Measurements from ENCODE around the gene ZNF506. TPM values are rescaled to one million over a fixed set of nuclear protein-coding genes. Genes with fewer than 3 reads are reported as not detected.
"Not testable (repeated sequence)": the region's sequence is repeated elsewhere in the genome, so short reads cannot be mapped to it uniquely, and the experiment has no call there.

The ZNF506 gene
- total RNA-seq, 1 experiment from 2014 or later = 0.42 TPM

DNA sequence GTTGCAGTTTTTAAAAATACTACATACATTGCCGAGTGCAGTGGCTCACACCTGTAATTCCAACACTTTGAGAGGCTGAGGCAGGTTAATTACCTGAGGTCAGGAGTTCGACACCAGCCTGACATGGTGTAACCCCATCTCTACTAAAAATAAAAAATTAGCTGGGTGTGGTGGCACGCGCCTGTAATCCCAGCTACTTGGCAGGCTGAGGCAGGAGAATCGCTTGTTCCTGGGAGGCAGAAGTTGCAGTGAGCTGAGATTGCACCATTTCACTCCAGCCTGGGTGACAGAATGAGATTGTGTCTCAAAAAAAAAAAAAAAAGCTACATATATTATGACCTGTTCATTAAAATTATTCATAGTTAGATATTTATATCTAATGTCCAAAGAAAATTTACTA is 48.5 kb upstream of the ZNF506 start:
- H3K4me1 ChIP-seq (ENCODE audit: control insufficient read depth in 1 of 2, insufficient read depth in 2 of 2, low read length in 2 of 2); CTCF ChIA-PET; ATAC-seq; RAD21 ChIA-PET (ENCODE audit: low non-redundant PET in 1 of 2, low total read pairs in 2 of 2, uncharacterized antibody in 2 of 2, unreplicated experiment in 2 of 2); H4K20me1 ChIP-seq (ENCODE audit: insufficient read depth); H3K9ac ChIP-seq (ENCODE audit: low read length); H3K4me2 ChIP-seq (ENCODE audit: low read length); intact Hi-C loops (cut with micrococcal nuclease); DNase-seq (ENCODE audit: low read depth, low spot score); POLR2A ChIA-PET; H3K27me3 ChIP-seq (ENCODE audit: insufficient read depth, low read length); H3K4me3 ChIP-seq (replicated peaks in 1 of 2; ENCODE audit: low read depth in 1 of 2, low read length in 2 of 2); BruUV-seq (replicated peaks); H3K36me3 ChIP-seq (ENCODE audit: control insufficient read depth in 1 of 2, insufficient read depth in 2 of 2, low read length in 2 of 2); H3K27ac ChIP-seq (ENCODE audit: low read depth, low read length); H3K9me2 ChIP-seq (ENCODE audit: insufficient read depth); H2AFZ ChIP-seq (ENCODE audit: low read depth, low read length, poor library complexity, severe bottlenecking); H3K9me3 ChIP-seq (ENCODE audit: control insufficient read depth in 1 of 2, insufficient read depth in 1 of 2, low read depth in 1 of 2, low read length in 2 of 2); H3K79me2 ChIP-seq (ENCODE audit: insufficient read depth, low read length): not testable (repeated sequence)

DNA sequence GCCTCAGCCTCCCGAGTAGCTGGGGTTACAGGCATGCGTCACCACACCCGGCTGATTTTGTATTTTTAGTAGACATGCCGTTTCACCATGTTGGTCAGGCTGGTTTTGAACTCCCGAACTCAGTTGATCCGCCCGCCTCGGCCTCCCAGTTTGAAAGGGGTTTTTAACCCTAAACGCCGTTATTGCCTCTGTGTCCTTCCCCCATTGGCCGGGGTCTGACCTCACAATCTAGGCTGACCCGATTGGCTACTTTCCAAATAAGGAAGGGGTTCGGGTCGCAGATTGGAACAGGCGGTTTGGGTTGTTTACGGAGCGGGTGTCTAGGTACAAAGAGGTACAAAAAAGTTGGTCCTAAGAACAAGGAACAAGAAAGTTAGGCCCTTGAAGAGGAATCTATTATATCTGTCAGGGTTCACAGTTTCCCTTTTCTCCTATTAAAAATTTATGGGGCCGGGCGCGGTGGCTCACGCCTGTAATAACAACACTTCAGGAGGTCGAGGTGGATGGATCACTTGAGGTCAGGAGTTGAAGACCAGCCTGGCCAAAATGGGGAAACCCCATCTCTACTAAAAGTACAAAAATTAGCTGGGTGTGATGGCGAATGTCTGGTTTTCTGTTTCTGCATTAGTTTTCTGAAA is 45.2 kb upstream of the ZNF506 start:
- Histone ChIP-seq H3K4me1 (ENCODE audit: control insufficient read depth in 1 of 2, insufficient read depth in 2 of 2, low read length in 2 of 2) (no peaks in the 10 kb centered on the region), H3K27ac (ENCODE audit: low read depth, low read length) (no peak overlapping the region), H3K9ac (ENCODE audit: low read length) (no peak overlapping the region), H3K9me3 (ENCODE audit: control insufficient read depth in 1 of 2, insufficient read depth in 1 of 2, low read depth in 1 of 2, low read length in 2 of 2) (peaks cover 0 to 4% of the 10 kb centered on the region in 2 experiments; a peak in 2 of 4 replicates), H3K79me2 (ENCODE audit: insufficient read depth, low read length) (no peaks in the 10 kb centered on the region), H4K20me1 (ENCODE audit: insufficient read depth) (no peaks in the 10 kb centered on the region), H3K4me3 (replicated peaks in 1 of 2; ENCODE audit: low read depth in 1 of 2, low read length in 2 of 2) (no peak overlapping the region), H3K36me3 (ENCODE audit: control insufficient read depth in 1 of 2, insufficient read depth in 2 of 2, low read length in 2 of 2) (no peaks in the 10 kb centered on the region), H2AFZ (ENCODE audit: low read depth, low read length, poor library complexity, severe bottlenecking) (no peak overlapping the region), H3K27me3 (ENCODE audit: insufficient read depth, low read length) (no peaks in the 10 kb centered on the region), H3K9me2 (ENCODE audit: insufficient read depth) (no peaks in the 10 kb centered on the region), H3K4me2 (ENCODE audit: low read length) (no peak overlapping the region)
- CTCF ChIA-PET = no interaction called here
- POLR2A ChIA-PET = no interaction called here
- BruUV-seq (replicated peaks) = no TSS peak
- RAD21 ChIA-PET (ENCODE audit: low non-redundant PET in 1 of 2, low total read pairs in 2 of 2, uncharacterized antibody in 2 of 2, unreplicated experiment in 2 of 2) = no interaction called here
- intact Hi-C loops (cut with micrococcal nuclease) = no loop called here
- DNase-seq (ENCODE audit: low read depth, low spot score) = no peak
- no peak for ATAC-seq
- TF ChIP-seq ZFX (IDR thresholded peaks at IDR 0.05) (no peak), YY1 (IDR thresholded peaks at IDR 0.05; ENCODE audit: extremely low read depth, insufficient replicate concordance, low read depth, low read length) (no peak), RAD21 (IDR thresholded peaks at IDR 0.05; ENCODE audit: low read depth) (no peak), ZNF274 (IDR thresholded peaks at IDR 0.05; ENCODE audit: low read depth, low read length) (no peak), FOSL1 (IDR thresholded peaks at IDR 0.05; ENCODE audit: low read depth) (no peak), POLR2AphosphoS5 (IDR thresholded peaks at IDR 0.05; ENCODE audit: low read depth, low read length) (no peak), TCF7L2 (IDR thresholded peaks at IDR 0.05; ENCODE audit: borderline replicate concordance, extremely low read depth, insufficient read depth, insufficient read length) (no peak), SP1 (IDR thresholded peaks at IDR 0.05; ENCODE audit: low read depth) (no peak), EZH2 (IDR thresholded peaks at IDR 0.05) (no peak)
- TF ChIP-seq, protein P1, sequence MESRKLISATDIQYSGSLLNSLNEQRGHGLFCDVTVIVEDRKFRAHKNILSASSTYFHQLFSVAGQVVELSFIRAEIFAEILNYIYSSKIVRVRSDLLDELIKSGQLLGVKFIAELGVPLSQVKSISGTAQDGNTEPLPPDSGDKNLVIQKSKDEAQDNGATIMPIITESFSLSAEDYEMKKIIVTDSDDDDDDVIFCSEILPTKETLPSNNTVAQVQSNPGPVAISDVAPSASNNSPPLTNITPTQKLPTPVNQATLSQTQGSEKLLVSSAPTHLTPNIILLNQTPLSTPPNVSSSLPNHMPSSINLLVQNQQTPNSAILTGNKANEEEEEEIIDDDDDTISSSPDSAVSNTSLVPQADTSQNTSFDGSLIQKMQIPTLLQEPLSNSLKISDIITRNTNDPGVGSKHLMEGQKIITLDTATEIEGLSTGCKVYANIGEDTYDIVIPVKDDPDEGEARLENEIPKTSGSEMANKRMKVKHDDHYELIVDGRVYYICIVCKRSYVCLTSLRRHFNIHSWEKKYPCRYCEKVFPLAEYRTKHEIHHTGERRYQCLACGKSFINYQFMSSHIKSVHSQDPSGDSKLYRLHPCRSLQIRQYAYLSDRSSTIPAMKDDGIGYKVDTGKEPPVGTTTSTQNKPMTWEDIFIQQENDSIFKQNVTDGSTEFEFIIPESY (IDR thresholded peaks at IDR 0.05; ENCODE audit: extremely low read depth, insufficient replicate concordance, low read length) = no peak
- TF ChIP-seq, protein P2, sequence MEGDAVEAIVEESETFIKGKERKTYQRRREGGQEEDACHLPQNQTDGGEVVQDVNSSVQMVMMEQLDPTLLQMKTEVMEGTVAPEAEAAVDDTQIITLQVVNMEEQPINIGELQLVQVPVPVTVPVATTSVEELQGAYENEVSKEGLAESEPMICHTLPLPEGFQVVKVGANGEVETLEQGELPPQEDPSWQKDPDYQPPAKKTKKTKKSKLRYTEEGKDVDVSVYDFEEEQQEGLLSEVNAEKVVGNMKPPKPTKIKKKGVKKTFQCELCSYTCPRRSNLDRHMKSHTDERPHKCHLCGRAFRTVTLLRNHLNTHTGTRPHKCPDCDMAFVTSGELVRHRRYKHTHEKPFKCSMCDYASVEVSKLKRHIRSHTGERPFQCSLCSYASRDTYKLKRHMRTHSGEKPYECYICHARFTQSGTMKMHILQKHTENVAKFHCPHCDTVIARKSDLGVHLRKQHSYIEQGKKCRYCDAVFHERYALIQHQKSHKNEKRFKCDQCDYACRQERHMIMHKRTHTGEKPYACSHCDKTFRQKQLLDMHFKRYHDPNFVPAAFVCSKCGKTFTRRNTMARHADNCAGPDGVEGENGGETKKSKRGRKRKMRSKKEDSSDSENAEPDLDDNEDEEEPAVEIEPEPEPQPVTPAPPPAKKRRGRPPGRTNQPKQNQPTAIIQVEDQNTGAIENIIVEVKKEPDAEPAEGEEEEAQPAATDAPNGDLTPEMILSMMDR (IDR thresholded peaks at IDR 0.05 in 2 of 3, conservative IDR thresholded peaks at IDR 0.05 in 1 of 3; ENCODE audit: borderline replicate concordance in 1 of 3, insufficient read depth in 1 of 3, low read depth in 2 of 3, low read length in 2 of 3) = no peak
- TF ChIP-seq, protein P3, sequence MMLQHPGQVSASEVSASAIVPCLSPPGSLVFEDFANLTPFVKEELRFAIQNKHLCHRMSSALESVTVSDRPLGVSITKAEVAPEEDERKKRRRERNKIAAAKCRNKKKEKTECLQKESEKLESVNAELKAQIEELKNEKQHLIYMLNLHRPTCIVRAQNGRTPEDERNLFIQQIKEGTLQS (IDR thresholded peaks at IDR 0.05) = no peak
